GM21447 (cell line): Measurements from ENCODE around the gene WNK2.
"Not testable (repeated sequence)": the region's sequence is repeated elsewhere in the genome, so short reads cannot be mapped to it uniquely, and the experiment has no call there.

Experiments
- ATAC-seq: cut with Tn5 transposase; IDR thresholded peaks from one replicate; pipeline ENCODE4 v1.9.1; 2021; ENCODE audit not compliant: unreplicated experiment

Gene WNK2

DNA sequence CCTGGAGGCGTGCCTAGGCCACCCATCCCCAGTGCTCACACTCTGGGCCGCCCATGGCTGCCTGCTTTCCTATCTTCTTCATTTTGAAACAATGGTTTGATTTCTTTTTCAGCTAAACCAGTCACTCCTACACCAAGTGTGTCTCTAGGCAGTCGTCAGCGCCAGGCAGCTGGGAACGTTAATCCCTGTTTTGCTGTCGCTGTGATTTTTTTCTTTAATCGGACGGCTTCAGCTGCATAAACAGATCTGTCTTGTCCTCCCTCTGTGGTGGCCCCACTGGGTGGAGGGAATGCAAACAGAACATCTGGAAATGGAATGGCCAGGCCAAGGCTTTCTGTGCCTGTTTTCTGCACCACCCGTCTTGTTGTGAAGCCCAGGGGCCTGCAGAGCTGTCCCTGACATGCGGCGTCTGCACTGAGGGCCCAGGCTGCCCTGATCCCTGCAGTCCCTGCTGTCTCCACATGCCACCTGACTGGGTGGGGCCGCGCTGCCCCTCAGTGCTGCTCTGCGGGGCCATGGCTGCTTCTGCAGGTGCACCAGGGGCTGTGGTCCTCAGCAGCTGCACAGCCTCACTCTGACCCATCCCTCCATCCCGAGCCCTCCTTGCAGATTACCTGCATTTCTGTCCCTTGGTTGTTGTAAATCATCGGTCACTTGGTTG, 51.5 kb downstream of the WNK2 start:
- ATAC-seq: no peak

DNA sequence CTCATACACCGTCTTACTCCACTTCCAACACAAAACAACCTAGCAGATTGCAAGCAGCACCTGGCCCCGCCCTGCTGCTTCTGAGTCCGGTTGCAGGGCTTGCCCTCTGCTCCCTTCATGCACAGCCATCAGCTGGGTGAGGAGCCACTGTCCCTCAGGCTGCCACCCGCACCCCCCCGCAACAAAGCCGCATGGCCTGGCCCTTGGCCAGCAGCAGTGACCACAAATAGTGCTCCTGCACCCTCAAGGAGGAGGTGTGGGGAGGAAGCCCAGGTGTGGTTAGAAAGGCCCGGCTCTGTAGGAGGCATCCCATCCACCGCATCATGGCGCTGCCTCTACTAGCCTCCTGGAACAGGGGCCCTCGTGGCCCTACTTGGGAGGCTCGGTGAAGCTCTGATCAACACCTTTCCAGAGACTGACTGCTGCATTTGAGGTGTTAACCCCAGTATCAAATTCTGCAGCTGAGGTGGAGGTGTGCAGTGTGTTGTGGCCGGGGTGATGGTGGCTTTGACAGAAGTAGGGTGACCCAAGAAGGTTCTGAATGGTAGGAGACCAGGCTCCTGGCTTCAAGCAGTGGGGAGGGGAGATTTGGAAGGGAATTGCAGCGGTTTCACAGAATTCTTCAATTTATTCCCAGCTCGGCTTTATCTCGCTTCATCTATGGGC, 52.7 kb downstream of the WNK2 start:
- no peak for ATAC-seq

DNA sequence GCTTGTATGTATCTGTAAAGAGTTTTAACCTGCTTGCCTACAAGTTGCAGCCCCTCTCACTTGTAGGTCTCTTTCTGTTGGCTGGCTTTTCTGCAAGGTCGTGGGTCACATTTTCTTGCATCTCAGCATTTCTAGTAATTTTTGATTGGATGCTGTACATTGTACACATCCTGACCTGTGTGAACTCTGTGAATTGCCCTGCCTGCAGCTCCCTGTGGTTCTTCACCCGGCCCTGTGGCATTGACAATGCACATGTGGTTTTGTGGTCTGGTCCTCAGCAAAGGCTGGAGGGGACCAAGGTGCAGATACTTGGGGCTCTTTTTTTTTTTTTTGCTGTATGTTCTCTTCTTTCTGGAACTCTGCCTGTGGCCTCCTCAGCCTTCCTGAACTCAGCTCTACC, 53.6 kb downstream of the WNK2 start:
- no peak for ATAC-seq

GRCh38 chr9:93238953-93239925, 55.3 kb downstream of the WNK2 start:
- no peak for ATAC-seq

- ATAC-seq: no peak
These were observed 57.0 kb downstream of the WNK2 start for GRCh38 chr9:93240891-93241334.

- ATAC-seq: no peak
These were observed 59.2 kb downstream of the WNK2 start for GRCh38 chr9:93243112-93243511.

DNA sequence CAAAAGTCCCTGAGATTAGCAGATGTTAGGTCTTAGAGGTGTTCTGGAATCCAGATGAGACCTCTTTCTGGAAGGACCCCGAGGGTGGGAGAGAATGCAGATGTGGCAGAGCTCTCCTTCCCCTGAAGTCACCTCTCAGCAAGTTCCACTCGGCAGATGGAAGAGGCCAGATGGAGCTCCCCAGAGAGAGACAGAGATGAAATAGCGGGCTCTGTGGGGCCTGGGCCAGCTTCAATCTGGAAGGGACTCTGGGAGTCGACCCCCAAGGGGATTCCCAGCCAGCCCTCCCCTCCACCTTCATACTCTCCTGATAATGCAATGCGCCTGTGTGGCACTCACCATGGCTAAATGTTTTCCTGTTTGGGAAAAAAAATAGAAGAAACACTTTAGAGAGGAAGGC, 60.2 kb downstream of the WNK2 start:
- no peak for ATAC-seq

GRCh38 chr9:93244510-93245436, 60.8 kb downstream of the WNK2 start:
- ATAC-seq: no peak

- ATAC-seq: no peak
These were observed 61.6 kb downstream of the WNK2 start for GRCh38 chr9:93245437-93245970.

GRCh38 chr9:93246111-93246510, 62.2 kb downstream of the WNK2 start:
- ATAC-seq: no peak

DNA sequence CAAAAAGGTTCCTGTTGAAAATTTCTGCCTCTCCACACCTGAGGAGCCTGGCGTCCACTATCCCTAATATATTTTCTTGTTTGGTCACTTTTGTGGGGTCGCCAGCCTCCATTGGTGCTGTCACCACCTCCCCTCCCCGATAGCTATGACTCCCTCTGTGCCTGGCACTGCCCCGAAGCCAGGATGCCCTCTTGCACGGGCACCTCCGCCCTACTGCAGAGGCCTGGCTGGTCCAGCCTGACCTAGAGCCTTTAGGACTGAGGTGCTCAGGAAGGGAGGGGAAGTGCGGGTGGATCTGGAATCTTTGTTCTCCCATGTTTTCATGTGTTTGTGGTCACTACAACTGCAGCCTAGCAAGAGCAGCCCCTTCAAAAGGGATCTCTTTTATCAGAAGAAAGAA, 62.6 kb downstream of the WNK2 start:
- no peak for ATAC-seq

DNA sequence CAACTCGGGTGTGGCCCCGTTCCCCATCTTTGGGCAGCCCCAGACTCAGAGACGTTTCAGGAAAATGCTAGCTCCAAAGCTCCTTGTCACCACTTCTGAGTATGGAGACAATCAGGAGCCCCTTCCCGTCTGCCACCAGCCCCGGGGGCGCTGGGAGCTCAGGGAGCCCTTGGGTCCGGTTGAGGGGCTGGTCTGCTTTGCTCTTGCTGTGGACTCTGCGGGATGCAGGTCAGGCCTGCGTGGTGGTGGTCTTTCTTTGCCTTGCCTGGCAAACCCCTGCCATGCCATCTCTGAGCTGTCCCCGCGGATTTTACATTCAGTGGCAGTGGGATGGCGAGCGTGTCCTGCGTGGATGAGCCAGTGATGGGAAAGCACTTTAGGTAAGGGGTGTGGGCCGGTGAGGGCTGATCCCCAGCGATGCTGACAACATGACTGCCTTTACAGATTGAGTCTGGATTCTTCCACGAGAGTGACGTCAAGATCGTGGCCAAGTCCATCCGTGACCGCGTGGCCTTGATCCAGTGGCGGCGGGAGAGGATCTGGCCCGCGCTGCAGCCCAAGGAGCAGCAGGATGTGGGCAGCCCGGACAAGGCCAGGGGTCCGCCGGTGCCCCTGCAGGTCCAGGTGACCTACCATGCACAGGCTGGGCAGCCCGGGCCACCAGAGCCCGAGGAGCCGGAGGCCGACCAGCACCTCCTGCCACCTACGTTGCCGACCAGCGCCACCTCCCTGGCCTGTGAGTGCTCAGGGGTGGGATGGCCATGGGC, 63.3 kb downstream of the WNK2 start:
- ATAC-seq: no peak

DNA sequence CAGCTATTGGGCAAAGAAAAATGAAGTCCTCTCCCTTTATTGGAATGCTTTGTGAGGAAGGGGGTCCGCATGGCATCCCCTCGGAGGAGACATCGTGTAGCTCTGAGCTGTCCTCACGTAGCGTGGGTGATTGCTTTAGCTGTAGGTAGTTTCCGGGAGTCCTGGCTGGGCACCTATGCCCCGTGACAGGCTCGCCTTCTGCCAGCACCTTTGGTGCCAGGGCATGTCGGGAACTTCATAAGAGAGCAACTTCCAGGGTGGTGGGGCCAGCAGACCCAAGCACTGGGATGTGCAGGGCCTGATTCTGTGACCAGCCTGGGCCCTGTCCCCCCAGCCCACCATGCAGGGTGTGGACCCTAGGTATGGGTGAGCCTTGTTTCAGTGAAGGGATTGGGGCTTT, 64.0 kb downstream of the WNK2 start:
- no peak for ATAC-seq

GRCh38 chr9:93248386-93249040, 64.6 kb downstream of the WNK2 start:
- ATAC-seq: no peak

GRCh38 chr9:93250185-93250584, 66.2 kb downstream of the WNK2 start:
- no peak for ATAC-seq

GRCh38 chr9:93251309-93251708, 67.4 kb downstream of the WNK2 start:
- ATAC-seq: not testable (repeated sequence)

- ATAC-seq: no peak
These were observed 68.3 kb downstream of the WNK2 start for GRCh38 chr9:93252116-93252780.

DNA sequence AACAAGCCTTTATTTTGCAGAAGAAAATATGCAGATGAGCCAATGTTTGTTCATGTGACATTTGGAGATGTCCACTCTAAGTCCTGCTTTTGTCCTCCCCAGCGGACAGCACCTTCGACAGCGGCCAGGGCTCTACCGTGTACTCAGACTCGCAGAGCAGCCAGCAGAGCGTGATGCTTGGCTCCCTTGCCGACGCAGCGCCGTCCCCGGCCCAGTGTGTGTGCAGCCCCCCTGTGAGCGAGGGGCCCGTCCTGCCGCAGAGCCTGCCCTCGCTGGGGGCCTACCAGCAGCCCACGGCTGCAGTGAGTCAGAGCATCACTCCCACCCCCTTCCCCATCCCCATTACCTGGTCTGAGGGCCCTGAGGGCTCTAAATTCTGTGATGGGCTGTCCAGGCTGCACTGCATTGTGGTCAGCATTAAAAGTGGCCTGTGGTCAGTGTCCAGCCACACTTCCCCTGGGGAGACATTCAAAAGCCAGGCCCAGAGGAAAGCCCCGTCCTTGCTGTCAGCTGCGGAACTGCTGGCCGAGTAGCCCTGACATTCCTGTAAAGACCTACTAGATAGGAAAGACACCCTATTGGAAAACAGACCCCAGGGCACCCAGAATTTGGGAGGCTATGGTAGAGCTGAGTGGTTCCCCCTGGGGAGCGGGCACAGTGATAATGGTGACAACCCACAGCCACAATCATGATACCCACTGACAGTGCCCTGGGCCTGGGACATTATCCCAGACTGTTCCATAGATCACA, 69.0 kb downstream of the WNK2 start:
- ATAC-seq: no peak
